Putamen (tissue), 1 donor: ENCODE data around the gene CTXN1.
A peak's percentile ranks its signal among the peaks of the same experiment; 100 is the strongest.
"Not testable (repeated sequence)": the region's sequence is repeated elsewhere in the genome, so short reads cannot be mapped to it uniquely, and the experiment has no call there.

Experiments used
- DNase-seq: peaks from one replicate; pipeline ENCODE4 v3.0.0-alpha.2; 2016; ENCODE audit warnings: low spot score

The CTXN1 gene

GRCh38 chr19:7925171-7925851 is 624 bp downstream of the CTXN1 start:
- no peak for DNase-seq

- DNase-seq, result no peak
These were observed 1.2 kb downstream of the CTXN1 start for GRCh38 chr19:7924651-7925170.

- DNase-seq, result no peak
These were observed 1.7 kb downstream of the CTXN1 start for GRCh38 chr19:7924241-7924640.

GRCh38 chr19:7923295-7924191 is 2.4 kb downstream of the CTXN1 start:
- DNase-seq, result peak; percentile 74

GRCh38 chr19:7922836-7923195 is 3.1 kb downstream of the CTXN1 start:
- DNase-seq, result no peak

GRCh38 chr19:7921967-7922835 is 3.7 kb downstream of the CTXN1 start:
- DNase-seq, result no peak

- DNase-seq, result no peak
These were observed 4.5 kb downstream of the CTXN1 start for GRCh38 chr19:7921302-7921966.

GRCh38 chr19:7920519-7921301 is 5.2 kb downstream of the CTXN1 start:
- peak; percentile 97 for DNase-seq

- peak; percentile 90 for DNase-seq
These were observed 6.1 kb downstream of the CTXN1 start, which contains the start of gene SNAPC2 for GRCh38 chr19:7919610-7920518. SNAPC2 (plus strand) TSS chr19:7920338; CDS start chr19:7920367, 29 bp downstream.

GRCh38 chr19:7918615-7919421 is 7.1 kb downstream of the CTXN1 start:
- DNase-seq, result no peak

GRCh38 chr19:7918062-7918614 is 7.8 kb downstream of the CTXN1 start:
- not testable (repeated sequence) for DNase-seq

GRCh38 chr19:7917267-7918061 is 8.5 kb downstream of the CTXN1 start:
- no peak for DNase-seq

GRCh38 chr19:7916955-7917266 is 9.0 kb downstream of the CTXN1 start:
- DNase-seq, result no peak

GRCh38 chr19:7916103-7916954 is 9.6 kb downstream of the CTXN1 start:
- DNase-seq, result no peak

- no peak for DNase-seq
These were observed 10.5 kb downstream of the CTXN1 start for GRCh38 chr19:7915250-7916102.

- DNase-seq, result no peak
These were observed 11.3 kb downstream of the CTXN1 start, which contains the start of gene TGFBR3L for GRCh38 chr19:7914598-7915045. TGFBR3L (plus strand) TSS chr19:7914830.
